Left renal cortex interstitium (tissue), 4 donors: Measurements from ENCODE around the gene DZIP1L. TPM values are rescaled to one million over a fixed set of nuclear protein-coding genes. Genes with fewer than 3 reads are reported as not detected.

Experiments
- DNase-seq, 4 donors: peaks; one replicate each; pipeline ENCODE4 v3.0.0-alpha.2; 2013; ENCODE audit warnings: low read depth in 4 of 4, low spot score in 2 of 4, missing footprints in 1 of 4
- polyA plus RNA-seq, 4 donors: library from polyadenylated mRNA; unstranded; fragments of 120-200 nt; gene quantifications; one replicate each; pipeline ENCODE4 v1.2.1, GENCODE V29; 2013; ENCODE audit not compliant: insufficient read length in 4 of 4

The DZIP1L gene
- polyA plus RNA-seq, 4 donors: 12.1 to 27.6 (median 19.6) TPM

DNA sequence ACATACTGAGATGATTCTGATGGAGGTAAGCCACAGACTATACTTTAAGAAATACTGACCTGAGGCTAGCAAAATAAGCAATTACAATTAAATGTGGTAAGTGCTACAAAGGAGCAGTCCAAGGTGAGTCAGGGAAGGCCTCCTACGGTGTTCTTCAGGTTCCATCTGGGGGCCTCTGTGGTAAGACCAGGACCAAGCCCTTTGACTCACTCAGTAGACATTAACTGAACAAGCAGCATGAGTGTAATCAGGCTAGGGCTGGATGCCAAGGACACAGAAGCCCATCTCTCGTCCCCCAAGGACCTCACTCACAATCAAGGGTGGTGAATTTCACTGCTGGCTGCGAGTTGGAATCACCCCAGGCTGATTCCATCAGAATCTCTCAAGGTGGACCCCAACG, 37.3 kb downstream of the DZIP1L start:
- DNase-seq: no peak

DNA sequence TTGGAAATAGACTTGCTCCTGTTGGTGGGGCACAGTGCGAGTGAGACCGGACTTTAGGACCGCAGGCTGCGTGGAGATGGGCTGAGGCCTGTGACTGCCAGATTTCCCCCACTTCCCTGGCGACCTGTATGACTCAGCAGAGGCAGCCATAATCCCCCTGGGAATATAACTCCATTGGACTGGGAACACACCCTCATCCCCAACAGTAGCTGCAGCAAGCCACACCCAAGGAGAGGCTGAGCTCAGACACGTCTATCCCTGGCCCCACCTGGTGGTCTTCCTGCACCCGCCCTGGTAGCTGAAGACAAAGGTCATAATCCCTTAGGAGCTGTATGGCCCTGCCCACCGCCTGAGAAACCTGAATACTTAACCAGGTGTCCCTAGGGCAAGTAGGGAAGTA, 42.6 kb downstream of the DZIP1L start:
- no peak for DNase-seq

DNA sequence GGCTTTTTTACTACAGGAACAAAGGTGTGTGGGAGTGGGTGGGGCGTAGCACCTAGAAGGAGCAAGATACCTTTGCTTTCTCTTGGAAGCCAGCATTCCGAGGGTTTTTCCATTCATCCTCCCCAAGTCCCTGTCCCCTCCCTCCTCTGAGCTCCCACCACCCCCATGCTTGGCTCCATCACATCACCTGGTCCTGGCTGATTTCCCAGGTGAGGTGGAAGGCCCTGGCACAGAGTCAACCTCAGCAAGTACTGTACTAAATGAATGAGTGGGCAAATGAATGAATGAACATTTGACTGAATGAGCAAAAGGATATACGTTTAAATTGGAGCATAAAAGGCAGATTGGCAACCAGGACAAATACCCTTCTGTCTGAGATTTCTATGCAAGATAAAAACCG, 45.4 kb downstream of the DZIP1L start:
- DNase-seq: no peak

DNA sequence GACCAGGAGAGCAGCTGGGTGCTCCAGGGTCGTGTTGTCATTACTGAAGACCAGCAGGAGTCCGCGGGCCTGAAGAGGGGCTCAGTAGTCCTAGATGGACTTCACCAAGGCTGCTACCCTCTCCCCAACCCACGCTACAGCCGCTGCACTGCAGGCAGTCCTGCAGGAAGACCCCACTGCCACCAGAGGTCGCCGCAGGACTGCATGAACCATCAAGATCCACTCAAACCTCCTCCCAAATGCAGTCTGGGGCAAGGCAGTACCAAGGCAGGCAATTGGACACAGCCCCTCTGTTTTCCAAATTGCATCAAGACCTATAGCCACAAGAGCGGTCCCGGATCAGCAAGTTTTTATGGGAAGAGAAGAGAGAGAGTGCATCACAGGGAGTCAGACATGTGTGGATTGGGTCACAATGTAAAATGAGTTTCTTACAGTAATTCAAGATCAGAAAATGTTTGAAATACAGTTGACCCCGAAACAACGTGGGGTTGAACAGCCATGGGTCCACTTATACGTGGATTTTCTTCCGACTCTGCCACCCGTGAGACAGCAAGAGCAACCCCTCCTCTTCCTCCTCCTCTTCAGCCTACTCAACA, 46.7 kb downstream of the DZIP1L start:
- DNase-seq: peak; percentile 19 to 68 (median 38)

DNA sequence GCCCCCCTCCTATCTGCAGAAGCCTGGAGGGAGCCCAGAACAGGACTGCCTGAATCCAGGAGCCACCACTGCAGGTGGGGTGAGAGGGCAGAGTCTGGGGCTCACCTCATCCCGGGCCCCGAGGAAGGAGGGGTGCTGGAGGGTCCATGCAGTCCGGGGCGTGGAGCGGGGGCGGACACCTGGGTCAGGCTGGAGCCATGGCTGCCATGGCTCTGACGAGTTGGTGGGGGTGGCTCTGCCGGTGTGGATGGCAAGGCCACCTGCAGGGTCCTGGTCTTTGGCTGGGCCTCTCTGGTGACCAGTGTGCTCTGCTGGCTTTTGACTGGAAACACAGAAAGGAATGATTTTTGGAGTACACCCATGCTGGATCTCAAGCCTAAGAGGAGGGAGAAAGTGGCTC, 47.4 kb downstream of the DZIP1L start:
- DNase-seq: no peak

DNA sequence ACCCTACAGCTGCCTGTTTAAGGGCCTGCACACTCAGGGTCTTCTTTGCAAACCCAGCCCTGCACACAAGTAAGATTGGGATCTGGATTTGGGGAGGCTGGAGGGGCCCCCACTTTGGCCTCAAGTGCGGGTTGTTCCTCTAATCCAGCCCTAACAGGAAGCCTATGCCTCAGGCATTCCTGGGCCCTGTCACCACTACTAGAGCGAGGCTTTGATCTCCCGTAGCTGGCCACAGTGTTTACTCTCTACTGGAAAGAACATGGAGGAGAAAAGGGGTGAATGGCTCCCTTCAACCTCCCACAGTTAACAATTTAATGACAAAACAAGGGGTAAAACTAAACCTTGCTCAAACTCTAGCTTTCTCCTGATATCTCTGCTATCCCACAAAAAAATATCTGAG, 48.4 kb downstream of the DZIP1L start:
- no peak for DNase-seq

DNA sequence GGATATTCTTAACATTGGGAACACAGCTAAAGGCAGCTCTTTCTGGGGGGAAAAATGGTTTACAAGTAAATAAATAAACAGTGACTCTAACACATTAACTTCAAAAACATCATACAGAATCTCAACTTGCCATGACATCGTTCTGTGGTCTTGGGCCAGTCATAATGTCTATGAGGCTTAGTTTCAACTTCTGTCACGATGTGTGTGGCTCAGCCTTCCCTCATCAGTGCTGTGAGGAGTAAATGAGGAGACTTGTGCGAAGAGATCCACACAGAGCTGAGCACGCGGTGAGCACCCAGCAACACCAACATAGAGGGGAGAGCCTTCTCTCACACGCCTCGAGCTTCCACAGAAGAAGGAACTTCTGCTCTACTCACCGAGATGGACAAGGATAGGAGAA, 49.0 kb downstream of the DZIP1L start:
- DNase-seq: no peak

DNA sequence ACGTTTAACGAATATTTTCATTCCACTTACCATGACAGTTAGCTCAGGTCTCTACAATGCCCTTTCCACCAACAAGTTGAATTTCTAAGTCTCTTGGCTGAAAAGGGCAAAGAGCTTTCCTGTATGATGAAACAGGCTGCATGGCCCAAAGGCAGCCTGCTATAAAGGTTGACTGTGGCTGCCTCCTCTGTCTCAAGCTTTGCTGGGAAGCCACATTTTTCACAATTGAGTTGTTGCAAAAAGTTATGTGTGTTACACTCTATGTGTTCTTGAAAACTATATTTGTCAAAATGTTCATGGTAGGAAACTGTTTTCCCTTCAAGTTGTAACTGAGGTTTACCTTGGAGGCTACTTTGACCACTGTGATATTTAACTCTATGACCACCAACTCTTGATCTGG, 49.5 kb downstream of the DZIP1L start:
- no peak for DNase-seq

DNA sequence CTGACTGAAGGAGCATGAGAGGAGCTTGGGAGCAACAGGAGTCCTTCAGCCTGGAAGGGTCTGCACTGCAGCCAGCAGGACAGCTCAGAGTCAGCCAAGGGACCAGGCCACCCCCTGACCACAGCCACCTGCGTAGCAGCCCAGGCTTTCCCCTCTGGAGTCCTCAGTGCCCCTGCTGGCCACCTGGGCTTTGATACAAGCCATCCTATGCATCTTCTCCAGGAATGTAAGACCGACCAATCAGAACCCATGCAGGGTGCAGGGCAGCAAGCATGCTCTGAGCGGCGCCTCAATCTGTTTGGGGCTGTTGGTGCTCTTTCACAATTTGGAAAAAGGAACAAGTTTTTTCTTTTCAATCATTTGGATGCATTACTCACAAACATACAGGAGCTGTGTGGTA, 52.0 kb downstream of the DZIP1L start:
- DNase-seq: no peak

DNA sequence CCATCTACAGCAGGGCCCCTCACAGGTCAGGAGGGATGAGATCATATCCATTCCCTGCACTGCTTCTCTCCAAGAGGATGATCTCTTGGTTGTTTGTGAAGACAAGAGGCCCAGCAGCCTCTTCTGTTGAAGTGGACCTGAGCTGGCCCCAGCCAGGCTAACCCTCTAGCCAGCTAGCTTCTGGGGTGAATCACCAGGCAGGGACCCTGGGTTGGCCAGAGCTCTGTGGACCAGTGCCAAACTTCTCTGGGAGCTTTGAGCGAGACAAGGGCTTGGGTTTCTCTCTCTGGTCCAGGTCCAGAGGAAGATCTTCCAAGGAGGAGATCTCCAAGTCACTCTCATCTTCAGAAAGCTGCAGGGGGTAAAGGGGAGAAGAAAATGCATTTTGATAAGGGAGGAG, 52.8 kb downstream of the DZIP1L start:
- DNase-seq: no peak

DNA sequence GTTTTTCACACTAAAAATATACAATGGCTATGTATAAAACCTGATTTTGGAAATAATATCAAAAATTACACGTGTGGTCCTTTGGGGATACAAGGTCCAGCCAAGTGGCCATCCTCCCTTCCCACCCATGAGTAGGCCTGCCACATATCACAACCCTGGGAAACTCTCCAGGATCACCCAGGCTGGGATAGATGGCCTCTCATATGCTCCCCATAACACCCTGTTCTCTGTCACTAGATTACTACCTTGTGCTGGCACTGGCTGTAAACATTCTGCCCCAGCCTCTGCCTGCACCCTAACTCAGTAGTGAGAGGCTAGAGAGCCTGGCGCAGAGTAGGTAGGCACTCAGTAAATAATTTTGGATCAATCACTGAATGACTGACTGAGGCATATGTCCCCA, 53.4 kb downstream of the DZIP1L start:
- no peak for DNase-seq

DNA sequence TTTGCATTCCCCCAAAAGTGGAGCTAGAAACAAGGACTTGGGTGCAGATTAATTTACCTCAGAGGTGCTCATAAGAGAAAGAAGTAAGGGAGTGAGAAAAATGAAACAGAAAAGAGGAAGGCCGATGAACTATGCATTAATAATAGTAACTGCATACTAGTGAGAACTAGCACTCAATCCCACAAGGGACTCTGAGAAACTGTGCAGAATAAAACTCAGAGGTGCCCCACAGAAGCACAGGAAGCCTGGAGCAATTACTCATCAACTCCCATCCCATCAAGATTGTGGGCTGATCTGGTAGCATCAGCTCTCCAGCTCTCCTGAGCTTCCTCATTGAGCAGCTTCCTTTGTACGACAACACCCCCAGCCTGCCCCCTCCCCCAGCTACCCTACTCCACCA, 54.6 kb downstream of the DZIP1L start:
- DNase-seq: no peak

DNA sequence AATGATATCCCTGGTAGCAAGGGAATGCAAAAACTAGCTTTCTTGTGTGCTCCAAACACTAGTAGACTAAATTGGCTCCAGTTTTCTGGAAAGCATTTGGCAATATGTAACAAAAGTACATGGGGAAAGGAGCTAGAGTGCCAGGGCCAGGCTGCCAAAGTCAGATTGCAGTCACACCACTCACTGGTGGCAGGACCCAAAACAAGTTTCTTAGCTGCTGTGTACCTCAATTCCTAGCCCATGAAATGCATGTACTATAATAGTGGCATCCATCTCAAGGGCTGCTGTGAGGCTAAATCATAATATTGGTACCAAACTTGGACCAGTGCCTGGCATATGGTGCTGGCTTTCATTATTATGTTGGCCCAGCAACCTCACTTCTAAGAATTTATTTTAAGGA, 56.1 kb downstream of the DZIP1L start:
- DNase-seq: no peak

DNA sequence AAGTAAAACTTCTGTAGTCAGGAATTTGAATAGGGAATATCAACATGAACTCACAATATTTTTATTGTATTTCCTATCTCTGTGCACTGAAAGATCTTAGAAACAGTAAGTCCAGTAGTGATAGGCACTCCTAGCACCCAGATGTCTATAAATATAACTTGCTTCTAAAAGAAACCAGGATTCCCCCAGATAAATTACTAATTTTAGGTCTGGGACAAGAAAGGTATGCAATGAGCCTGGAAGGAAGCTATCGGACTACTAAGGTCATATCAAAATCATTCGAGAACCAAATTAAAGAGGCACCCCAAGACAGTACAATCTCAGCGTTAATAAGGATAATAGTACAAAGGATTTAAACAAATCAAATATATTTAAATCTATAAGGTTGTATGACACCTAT, 58.0 kb downstream of the DZIP1L start:
- no peak for DNase-seq

DNA sequence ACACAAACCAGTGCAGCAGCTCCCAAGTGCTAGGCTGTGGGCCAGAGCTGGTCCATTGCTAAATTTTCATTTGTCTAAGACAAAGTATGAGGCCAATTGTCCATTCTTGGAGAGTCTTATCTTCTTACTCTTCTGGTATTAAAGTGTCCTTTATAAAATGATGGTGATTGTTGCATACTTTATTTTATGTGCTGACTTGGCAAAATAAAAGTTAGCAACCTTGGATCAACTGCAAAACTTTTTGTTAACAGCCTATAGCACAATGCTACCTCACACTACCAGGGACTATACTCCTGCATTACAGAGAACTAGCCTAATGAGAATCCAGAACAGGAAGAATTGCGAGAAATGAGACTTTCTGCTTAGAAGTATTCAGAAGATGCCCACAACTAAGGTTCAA, 61.4 kb downstream of the DZIP1L start:
- no peak for DNase-seq

DNA sequence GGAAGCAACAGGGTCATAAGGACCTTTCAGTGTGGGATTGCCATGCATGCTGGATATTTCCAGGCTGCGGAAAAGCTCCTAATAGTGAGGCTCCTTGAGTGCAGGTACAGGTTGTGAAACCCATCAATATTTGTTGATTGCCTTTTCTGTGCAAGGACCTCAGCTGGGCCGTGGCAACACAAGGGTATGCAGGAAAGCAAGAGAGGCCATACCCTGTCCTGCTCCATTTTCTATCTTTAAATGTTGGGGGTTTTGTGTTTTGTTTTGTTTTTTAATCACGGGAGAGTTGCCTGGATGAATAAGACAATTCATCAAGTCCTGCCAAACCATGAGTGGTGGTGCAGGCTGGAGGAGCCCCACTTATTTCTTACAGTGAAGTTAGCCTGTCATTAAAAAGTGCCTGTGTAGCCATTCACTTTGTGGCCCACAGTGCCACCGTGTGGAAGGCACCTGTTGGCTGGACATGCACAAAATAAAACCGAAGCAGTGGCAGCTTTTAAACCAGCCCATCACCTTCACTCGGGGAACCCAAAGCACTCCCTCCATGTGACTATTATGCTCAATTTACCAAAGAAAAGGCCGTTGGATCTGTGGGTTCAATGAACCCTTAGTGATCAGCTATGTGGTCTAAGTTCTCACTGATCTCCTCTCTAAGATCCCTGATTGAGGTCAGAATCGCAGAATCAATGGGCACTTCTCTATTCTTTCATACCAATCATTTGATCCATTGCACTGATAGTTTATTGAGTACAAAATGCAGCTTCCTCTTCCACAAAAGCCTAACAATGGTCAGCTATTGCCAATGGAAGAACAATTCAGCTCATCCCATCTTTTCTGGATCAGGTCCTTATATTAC, 63.2 kb downstream of the DZIP1L start:
- DNase-seq: peak in 1 of 4 donors; percentile 13

DNA sequence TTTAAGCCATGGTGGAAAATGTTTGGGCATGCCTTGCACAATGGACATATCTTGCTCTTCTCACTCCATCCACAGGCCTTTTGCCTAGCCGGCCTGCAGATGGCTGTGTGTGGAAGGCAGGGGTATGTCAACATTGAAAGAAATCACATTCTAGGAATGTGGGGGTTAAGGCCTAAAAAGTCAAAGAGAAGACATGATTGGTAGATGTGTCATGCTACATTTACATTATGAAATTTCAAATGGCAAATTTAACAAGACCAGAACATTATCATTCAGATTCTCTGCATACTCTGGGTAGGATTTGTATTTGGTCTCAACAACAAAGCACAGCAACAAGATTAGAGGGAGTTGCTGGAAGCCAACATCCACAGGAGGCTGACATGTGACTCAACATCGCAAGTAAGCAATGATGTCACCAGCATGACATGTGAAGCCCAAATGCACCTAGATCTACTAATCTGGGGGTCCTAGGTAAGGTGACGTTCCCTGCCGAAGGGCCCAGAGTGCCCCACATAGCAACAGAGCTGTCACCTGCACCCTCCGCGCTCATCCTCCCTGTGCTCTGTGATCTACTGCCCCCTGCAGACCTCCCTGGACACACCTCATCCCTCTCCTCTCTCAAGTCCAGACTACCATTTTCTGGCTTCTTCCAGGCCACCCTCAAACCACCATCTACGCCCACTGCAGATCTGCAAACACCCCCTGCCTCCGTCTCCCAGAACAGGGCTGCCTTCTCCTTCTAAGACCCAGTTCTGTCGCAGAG, 66.1 kb downstream of the DZIP1L start:
- DNase-seq: no peak

DNA sequence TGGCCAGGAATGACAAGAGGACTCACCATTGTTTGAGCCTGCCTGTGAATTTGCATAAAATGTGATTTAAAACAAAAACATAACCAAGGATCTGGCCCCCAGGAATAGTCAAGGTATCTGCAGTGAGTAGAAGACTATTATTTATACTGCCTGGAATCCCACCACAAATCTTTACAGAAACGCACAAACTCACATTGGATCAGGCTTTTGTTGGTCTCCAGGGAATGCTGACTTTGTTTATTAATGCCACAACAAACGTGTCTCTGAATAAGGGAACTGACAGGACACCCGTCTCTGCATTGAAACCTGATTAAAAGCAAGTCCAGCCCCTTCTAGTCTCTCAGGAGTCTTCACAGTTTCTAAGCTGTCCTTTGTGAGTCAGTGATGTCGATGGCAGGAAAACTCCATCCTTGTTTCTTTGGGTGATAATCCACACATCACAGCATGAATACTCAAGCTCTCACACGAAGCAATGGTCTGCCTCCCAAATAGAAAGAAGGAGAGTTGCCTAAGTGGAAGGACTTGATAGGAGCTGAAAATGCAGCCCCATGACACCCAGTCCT, 67.7 kb downstream of the DZIP1L start:
- no peak for DNase-seq

DNA sequence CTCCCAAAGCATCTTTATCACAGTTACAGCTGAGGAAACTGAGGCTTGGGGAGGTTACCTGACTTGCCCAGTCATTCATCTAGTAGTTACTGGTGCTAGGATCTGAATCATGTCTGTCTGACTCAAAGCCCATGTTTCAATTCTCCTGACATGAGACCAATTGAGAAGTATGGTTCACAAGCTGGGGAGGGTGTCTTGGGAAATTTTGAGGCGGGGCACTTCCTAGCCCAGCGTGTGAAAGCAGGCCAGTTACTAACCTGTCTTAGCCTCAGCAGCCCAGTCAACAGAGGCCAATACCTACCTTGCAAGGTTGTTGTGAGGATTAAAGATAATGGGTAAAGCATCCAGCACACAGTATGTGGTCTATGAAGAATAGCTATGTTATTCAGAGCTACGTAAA, 68.5 kb downstream of the DZIP1L start:
- DNase-seq: no peak

DNA sequence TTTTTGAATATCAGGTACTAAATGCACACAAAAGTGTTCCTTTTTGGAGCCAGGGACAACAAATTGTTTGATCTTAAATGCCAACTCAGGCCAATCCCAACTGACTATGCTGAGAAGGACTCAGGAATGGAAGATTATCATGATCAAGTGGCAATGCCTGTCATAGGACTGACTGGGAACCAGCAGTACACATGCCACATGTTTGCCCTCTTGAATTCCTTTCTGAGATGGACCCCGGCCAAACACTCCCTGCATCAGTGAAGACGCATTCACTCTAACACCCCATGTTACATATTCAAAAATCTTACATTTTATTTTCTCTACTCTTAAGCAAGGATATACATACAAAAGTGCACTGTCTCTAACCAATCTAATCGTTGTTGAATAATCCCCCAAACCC, 69.3 kb downstream of the DZIP1L start:
- no peak for DNase-seq

DNA sequence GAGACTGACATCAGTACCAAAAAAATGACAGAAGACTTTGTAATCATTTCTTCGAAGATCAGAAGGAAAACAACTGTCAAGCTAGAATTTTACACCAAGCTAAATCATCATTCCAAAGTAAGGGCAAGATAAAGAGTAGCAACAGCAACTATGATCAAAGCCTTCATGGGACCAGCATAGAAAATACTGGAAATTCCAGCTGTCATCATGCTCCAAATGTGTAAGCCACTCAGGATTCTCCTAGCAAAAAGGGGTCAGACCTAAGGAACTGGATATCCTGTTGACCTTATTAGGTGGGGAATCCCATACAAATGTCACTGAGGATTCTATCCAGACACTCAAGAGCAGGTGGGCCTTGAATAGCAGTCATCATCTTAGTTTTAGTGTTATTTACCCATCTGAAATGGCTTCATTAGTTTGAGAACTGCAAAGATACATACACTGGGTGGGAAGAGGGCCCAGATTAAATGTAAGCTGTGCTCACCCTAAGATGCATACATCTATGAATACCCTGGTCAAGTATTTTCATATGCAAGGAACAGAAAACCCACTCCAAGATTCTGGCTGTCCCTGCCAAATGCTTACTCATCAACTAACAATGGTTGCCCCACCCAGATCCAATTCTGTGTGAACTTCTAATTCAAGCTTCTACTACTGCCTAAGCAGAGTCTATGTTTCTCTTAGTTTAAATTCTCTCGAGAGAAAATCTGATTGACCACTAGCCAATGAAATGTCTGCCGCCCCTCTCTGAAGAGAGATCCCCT, 72.0 kb downstream of the DZIP1L start:
- DNase-seq: no peak
